HG03457 (cell line): ENCODE results near the gene ALPK3.

Experiments used
- ATAC-seq: cut with Tn5 transposase; IDR thresholded peaks from one replicate; pipeline ENCODE4 v1.9.1; 2021; ENCODE audit warnings: moderate number of reproducible peaks; ENCODE audit not compliant: unreplicated experiment

The ALPK3 gene

DNA sequence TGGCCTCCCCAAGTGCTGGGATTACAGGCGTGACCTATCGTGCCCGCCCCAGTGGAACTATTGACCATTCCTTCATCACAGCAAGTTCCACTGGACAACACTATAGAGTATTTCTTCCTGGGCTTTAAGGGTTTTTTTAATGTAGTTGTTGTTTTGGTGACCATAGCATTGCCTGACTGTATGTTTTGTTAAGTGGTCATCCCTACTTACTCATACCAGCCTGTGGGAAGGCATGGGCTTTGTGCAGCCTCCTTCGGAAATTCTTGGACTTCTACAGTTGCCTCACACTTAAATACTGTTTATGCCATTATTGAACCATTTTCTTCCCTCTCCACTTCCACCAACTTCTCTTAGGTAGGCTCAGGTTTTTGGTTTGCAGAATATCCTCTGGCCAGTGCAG, 19.9 kb upstream of the ALPK3 start:
- ATAC-seq = no peak

DNA sequence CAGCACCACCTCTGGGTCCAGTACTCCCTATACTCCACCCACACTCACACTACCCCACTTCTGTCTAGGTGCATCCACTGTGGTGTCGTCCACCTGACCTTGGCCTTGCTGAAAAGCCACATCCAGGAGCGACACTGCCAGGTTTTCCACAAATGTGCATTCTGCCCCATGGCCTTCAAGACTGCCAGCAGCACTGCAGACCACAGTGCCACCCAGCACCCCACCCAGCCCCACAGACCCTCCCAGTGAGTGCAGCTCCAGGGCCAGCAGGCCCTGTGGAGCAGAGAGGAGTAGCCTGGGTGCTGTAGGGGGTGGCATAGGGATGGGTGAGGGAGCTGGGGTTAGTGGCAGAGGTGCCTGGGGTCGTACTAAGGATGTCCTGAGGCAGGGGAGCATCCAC, 19.4 kb upstream of the ALPK3 start:
- ATAC-seq = no peak

DNA sequence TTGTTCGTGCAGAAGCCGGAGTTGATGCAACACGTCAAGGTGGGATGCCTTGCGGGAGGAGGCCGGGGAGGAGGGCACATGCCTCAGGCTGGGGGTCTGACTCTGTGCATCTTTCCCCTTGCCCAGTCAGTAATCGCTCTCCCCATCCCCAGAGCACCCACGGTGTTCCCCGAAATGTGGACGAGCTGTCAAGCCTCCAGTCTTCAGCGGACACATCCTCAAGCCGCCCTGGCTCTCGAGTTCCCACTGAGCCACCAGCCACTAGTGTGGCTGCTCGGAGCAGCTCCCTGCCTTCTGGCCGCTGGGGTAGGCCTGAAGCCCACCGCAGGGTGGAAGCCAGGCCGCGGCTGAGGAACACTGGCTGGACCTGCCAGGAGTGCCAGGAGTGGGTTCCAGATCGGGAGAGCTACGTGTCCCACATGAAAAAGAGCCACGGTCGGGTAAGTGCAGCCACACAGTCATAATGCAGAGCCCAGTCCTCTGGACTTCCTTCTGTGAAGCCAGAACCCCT, 18.7 kb upstream of the ALPK3 start:
- ATAC-seq = no peak

DNA sequence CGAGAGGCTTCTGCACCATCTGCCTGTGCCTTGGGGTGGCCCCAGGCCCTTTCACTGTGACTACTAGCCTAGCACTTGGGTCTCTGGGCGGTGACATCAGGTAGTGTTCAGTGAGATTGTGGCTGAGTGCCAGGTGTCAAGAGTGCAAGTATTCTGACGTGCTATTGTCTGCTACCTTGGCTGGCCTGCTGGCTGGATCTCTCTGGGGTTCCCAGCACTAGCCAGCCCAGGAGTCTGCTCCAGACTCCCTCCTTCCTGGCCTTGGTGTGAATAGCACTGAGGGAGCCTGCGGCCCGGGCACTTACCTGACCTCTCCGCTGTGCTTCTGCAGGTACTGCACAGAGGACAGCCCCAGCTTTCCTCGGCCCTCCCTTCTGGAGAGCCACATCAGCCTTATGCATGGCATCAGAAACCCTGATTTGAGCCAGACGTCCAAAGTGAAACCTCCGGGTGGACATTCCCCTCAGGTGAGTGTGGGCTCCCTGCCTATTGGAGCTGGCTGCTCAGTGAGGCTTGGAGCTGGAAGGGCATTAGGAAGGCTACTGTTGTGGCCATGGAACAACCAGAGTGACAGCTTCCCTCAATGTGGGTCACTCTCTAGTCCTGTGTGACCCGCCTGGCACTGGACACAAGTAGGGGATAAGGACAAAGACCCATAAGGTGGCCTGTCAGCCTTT, 17.5 kb upstream of the ALPK3 start:
- no peak for ATAC-seq

DNA sequence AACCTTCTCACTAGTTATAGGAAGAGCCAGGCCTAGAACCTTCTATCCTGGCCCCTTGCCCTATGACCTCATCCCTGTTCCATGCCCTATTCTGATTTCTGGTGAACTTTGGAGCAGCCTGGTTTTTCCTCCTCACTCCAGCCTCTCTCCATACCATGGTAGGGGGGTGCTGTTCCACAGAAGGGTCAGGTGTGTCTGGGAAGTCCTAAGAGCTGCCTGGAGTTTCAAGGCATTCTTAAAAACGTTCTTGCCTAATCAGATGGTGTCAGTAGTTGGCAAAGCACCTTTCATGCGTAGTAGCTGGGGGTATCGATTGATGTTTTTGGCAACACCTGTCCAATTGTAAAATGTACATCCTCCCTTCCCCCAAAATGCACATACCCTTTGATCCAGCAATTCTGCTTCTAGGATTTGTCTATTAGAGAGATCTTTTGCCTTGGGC, 16.8 kb upstream of the ALPK3 start:
- ATAC-seq = no peak

DNA sequence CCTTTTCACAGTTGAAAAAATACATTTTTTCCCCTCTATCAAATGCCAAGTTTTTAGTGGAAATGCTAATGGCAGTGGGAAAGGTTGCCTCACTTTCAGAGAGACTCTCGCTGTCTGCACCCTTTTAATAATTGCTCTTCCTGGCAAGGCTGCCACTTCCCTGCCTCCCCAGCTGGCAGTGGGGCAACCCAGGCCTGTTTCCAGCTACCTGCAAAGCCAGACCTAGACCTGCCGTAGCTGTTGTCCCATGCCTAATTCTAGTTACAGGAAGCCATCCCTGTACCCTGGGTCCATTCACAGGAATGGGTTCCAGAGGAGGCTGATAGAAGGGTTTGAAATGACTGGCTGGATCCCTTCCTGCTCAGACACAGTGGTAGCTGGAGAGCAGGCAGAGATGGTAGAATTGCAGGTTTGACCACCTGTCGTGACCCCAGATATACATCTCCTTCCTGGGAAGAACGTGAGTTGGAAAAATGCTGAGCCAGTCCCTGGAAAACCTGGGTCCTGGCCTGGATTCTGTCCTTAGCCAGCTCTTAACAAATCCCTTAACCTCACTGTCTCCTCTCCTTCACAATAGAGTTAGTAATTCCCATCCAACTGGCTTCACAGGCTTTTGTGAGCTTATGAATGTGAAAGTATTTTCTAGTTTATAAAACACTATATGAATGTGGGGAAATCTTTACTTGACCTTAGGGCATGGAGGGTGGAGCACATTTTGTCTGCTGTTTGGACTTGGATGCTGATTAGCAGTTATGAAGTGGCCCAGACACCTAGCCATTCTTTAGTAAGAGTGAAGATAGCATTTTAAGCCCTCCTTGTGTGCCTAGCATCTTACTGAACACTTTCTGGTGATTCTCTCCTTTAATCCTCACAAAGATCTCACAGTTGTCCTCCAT, 12.9 kb upstream of the ALPK3 start:
- no peak for ATAC-seq

DNA sequence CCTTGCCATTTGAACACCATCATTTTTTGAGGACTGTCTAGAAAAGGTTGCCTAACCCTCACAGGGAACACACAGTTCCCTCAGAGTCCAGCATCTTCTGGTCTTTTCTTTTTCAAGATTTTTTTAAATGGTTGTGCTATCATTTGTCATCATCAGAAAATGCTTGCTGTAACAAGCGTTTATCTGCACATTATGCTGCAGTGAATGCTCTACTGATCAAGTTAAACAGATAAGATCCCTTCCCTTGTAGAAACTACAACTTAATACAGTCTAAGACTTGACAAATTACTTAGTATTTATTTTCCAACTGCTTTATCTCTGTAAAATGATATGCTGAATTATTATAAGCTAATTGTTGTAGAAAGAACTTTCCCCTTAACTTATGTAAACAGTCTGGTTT, 11.9 kb upstream of the ALPK3 start:
- ATAC-seq = no peak

DNA sequence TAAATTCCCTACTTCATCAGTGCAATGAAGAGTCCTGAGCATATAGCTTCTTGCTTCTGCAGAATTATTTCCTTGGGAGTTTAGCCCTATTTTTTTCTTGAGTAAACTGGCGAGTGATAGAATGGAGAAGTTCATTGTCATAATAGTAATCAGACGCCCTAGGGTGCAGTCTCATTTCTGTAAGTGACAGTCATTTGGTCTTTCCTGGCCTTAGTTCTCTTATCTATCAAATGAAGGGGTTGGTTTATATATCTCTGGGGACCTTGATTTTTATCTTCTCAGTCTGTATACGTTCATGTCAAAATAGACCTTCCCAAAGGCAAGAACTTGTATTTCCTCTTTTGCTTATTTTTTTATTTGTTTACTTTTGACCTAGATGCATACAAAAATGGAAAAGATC, 9.9 kb upstream of the ALPK3 start:
- ATAC-seq = no peak

DNA sequence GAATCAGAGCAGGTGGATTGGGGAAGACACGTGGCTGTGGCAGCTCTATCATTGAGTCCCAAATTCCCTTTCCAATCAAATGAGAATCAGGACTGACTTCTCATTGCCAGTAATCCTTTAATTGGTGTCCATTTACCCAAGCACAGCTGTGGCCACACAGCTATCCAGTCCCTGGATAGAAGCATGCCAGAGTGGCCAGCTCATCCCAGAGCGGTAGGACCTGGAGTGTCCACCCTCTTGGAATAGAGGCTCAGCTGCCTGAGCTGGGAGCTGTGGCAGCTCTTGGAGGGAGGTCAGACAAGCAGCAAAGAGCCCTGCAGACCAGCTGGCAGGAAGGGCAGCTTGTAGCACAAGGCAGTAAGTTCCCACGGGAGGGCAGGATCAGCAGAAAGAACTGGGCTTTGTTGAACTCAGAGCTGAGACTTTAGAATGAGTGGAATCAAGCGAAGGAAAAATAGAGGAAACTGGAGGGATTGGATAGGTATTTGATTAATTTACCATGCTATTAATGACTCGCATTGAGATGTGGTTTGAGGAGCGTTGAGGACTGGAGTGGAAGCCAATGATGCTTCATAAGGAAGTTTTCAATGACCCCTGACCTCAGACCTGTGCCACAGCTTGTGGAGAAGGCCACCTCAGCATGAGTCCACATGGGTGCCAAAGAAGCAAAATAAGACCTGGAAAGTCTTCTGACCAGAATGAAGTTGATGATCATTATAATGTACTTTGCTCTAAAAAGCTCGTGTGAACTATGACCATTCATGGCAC, 6.9 kb upstream of the ALPK3 start:
- no peak for ATAC-seq

DNA sequence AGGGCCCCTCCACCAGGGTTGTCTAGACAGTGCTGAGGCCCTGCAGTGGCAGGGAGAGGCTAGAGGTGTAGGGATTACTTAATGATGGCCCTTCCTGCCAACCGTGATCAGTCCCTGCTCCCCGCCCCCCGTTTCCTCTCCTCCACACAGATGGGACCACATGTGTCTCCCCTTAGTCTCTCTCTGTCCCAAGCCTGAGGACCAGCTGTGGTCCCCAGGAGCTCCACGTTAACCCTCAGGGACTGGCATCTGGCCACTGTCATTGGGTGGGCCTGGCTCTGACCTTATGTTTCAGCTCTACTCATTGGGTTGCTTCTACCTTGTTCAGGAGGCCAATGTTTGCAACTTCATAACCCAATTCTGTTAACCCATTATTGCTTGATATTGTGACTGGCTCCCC, 6.0 kb upstream of the ALPK3 start:
- no peak for ATAC-seq

DNA sequence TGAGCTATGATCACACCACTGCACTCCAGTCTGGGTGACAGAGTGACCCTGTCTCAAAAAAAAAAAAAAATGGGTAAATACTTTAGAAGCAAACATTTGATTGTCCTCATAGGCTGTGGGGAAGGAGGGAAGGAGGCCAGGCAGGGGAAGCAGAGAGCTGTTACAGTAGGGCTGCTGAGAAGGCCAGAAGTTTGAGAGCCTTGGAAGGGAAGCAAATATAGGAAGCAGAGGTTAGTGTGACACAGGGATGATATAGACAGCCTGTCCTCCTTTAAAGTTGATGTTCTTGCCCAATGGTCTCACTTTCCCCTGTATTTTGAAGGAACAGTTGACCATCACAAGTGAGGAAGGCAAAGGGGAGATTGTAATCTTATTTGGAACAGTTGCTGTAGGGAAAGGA, 5.3 kb upstream of the ALPK3 start:
- ATAC-seq = no peak

DNA sequence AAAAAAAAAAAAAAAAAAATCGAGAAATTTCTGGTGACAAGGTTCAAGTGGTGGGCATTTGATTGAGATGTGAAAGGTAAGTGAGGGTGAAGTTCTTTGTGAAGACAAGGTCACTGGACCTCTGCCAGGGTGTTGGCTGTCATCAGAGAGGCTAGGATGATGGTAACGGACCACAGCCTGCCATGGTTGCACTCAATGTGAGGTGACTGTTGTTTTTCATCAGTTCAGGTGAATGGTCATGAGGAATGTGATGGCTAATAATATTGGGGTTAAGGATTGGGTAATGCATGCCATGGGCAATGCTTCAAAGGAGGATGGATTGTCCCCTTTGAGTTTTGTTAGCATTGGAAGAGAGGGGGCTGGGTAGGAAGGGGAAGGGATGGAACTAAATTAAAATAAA, 4.3 kb upstream of the ALPK3 start:
- ATAC-seq = no peak

DNA sequence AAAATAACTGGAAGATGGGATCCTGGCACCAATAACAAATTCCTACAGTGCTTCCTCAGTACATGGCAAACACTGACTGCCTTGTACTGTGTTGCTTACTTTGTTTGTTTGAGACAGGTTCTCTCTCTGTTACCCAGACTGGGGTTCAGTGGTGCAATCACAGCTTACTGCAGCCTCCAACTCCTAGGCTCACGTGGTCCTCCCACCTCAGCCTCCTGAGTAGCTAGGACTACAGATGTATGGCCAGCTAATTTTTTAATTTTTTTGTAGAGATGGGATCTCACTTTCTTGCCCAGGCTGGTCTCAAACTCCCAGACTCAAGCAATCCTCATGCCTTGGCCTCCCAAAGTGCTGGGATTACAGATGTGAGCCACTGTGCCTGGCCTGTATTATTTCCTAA, 3.7 kb upstream of the ALPK3 start:
- ATAC-seq = no peak

DNA sequence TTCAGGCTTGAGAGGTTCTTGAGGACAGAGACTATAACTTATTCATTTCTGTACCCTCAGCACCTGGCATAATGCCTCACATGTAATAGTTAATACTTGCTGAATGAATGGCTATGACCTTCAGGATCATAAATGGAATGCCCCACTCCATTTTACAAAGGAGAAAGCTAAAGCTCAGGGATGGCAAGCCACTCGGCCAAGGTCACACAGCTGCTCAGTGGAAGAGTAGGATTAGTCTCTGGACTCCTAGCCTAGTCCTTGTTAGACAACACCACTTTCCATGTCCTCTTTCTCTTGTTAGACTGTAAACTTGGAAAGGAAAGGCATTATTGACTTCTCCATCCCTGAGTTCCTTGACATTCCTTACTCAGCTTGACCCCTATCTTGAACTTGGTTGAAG, 3.2 kb upstream of the ALPK3 start:
- ATAC-seq = no peak

DNA sequence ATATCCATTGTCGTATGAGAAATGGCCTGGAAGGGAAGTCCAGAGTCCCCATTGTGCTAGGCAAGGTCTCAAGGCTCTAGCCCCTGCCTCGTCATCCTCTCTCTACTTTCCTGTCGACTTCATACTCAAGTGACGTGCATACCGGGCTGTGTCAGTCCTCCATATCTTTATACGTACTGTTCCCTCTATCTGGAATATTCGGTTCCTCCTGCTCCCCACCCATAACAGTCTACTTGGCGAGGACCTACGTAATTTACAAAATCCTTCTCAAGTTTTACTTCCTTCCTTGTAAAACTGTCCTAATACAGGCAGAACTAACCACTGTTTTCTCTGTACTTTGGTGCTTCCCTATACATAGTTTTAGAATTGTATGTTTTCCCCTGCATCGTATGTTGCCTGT, 2.2 kb upstream of the ALPK3 start:
- ATAC-seq = no peak

DNA sequence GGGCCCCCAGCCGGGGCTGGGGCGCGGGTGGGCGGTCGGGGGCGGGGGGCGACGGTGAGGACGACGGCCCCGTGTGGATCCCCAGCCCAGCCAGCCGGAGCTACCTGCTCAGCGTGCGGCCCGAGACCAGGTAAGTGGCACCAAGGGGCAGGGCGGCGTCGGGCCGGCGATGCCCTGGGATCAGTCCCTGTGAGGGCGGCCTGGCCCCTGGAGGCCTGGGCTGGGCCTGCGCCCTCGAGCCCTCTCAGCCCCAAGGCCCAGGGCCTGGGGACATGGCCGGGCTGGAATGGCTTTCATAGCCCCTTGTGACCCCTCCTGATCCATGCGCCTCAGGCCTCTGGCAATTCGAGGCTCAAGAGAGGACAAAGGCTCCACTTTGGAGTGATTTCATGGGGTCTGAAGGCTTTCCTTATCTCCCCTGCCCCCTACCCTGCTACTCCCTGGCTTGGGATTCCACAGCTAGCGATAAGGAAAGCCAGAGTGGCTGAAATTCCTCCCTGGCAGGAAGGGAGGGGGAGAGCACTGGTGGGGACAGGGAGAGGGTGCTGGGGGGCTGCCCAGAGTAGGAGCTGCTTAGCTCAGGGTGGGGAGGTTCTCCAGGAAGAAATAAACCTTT, 418 bp downstream of the ALPK3 start:
- no peak for ATAC-seq

DNA sequence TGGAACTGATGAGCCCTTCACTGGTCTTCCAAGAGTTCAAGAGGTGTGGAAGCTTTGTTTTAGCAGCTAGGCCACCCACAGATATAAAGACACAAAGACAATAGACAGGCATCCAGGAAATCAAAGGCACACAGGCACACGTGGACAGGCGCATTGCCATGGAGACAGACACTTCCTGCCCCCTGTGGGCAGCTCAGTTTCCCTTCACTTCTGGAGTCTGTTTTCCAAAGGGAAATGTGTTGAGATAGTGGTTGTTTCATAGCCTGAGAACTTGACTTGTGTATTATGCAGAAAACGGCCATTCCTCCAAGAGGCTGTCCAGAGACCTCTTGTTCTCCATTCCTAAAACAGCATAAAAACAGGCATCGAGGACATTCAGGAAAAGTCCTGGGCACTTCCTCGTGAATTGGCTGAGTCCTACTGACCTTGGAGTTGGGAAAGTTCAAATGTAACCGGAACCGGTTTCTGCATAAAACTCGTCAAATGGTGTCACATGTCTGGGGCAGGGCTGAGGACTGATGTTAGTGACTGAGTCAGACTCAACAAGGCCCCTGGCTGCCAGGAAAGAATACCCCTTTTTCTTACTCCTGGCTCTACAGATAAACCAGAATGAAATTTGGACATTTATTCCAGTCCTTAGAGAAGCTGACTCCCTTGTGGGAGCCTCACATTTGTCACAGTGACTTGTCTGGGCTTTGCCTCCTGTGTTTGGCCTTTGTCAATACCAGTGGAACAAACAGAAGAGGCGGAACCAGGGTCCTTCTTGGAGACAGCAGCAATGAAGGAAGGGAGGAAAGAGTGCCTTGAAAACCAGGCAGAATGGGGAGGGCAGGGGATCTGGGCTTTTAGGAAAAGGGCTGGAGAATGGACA, 1.3 kb downstream of the ALPK3 start:
- ATAC-seq = no peak

DNA sequence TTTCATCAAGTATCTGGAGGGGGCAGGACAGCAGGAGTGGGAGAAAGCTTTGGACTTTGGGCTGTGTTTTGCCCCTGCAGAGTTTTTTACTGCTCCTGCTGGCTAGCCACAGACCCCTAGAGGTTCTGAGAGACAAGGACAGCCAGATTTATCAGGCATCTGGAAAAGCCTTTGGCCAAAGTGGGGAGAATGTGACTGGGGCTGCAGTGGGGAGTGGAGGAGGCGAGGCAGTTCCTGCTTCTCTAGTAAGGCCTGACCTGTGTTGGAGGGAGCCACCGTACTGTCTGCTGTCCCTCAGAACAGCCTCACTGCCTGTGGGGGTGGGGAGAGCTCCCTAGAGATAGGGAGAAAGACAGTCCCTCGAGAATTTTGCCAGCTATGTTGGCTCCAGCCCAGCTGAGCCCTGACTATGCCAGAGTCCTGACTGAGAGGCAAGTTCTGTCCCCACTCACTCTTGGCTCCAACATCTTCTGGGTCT, 2.2 kb downstream of the ALPK3 start:
- ATAC-seq = no peak

DNA sequence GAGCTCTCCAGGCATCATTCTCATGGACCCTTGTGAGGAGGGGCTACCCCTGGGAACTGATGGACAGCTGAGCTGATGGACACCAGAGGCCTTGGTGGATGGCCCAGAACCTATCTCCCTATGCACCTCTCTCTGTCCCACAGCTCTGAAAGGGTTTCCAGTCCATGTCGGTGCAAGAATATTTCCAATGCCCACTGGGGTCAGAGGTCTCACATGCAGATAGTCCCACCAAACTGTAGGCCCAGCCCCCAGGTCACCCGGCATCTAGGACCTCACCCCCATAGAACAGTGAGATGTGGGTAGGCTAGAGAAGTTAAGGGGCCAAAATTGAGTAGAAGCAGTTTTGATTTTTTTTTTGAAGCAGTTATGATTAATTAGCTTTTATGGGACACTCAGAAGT, 2.6 kb downstream of the ALPK3 start:
- no peak for ATAC-seq

DNA sequence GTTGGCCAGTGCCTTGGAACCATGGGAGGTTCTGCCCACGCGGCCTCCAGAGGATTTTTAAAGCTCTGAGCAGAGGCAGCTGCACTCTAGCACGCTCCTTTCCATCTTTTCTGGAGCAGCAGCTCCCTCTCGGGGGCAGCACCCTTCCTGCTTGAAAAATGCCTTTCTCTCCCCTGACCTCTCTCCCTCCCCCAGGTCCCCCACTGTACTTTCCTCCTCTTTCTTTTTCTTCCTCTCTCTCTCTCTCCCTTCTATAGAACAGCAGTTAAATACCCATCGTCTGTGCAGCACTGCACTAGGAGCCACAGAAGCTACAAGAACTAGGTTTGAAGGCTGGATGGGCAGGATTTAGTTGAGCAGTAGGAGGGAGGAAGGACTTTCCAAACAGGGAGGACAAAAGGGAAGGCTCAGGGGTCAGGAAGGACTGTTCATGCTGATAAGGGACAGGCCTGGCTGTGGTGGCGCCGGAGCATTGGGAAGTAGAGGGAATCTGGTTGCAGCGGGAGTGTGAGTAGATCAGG, 4.4 kb downstream of the ALPK3 start:
- ATAC-seq = no peak
